ENCODE data around the gene NFIC. TPM values are rescaled to one million over a fixed set of nuclear protein-coding genes. Genes with fewer than 3 reads are reported as not detected.

Gene NFIC
- total RNA-seq, 1 experiment from 2014 or later, result 8.0 TPM

DNA sequence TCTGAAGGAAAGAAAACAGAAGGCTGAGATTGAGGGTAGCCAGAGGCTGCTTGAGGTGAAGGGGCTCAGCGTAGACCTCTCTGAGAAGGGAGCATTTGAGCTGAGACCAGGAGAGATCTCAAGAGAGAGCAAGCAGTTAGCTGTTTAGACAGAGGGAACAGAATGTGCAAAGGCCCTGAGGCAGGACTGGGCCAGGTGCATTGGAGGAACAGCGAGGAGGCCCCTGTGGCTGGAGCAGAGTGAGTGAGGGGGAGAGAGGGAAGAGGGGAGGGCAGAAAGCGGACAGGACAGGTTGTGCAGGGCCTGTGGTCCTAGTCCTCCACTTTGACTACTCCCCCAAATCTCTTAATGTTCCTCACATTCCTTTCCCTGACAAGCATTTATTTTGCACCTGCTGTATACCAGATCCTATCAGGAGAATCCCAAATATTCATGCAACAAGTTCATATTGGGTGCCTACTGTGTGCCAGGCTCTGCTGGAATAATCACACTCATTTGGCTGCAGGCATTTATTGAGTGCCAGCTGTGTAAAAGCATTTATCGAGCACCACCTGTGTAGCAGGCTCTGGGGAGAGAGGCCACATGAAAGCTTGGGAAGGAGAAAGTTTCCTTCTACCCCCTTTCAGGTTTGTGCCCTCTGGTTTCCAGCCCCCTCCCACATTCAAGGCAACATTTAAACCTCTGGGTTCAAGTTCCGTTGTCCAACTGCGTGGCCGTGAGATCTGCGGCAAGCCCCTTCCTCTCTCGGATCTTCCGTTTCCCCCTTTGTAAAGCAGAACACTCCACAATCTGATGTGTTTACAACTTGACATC, 36.5 kb downstream of the NFIC start:
- WGBS (ENCODE audit: extremely low coverage, insufficient read length, low lambda C conversion rate), result no CpG with 5 or more reads among the region's 10 CpGs

More for the DNA sequence above, 36.5 kb downstream of the NFIC start:
- peaks cover 2 to 4% of the 10 kb centered on the region in 2 experiments for H3K9me3 Mint-ChIP-seq
- Histone ChIP-seq H3K4me1 (ENCODE audit: insufficient read depth, low read length) (no peaks in the 10 kb centered on the region), H3K56ac (ENCODE audit: insufficient read length, low read depth, low read length) (no peak overlapping the region), H3K18ac (ENCODE audit: insufficient read length, low read depth, low read length) (no peak overlapping the region), H2BK5ac (ENCODE audit: insufficient read length, low read length) (no peak overlapping the region), H2BK15ac (ENCODE audit: low read depth, low read length) (no peak overlapping the region), H3K9me3 (ENCODE audit: control insufficient read depth, low read depth, low read length) (no peaks in the 10 kb centered on the region), H4K20me1 (ENCODE audit: control insufficient read depth, insufficient read depth, insufficient read length) (no peaks in the 10 kb centered on the region), H2AK5ac (ENCODE audit: insufficient read length, low read length) (no peak overlapping the region), H3K27me3 (ENCODE audit: insufficient read depth, low read length) (no peaks in the 10 kb centered on the region), H3K79me2 (ENCODE audit: insufficient read depth, low read length) (no peaks in the 10 kb centered on the region), H2BK20ac (ENCODE audit: low read depth, low read length, poor library complexity, severe bottlenecking) (no peak overlapping the region), H4K5ac (ENCODE audit: insufficient read length, low read depth, low read length) (no peak overlapping the region), H3K4ac (ENCODE audit: low read depth, low read length) (no peak overlapping the region), H3K23me2 (ENCODE audit: insufficient read length, low read depth, low read length, poor library complexity, severe bottlenecking) (no peaks in the 10 kb centered on the region), H3K9ac (ENCODE audit: extremely low read depth, insufficient read length, low read length) (no peak overlapping the region), H2BK12ac (ENCODE audit: insufficient read length, low read depth, low read length) (no peak overlapping the region), H3T11ph (ENCODE audit: low read length) (no peak overlapping the region), H4K91ac (ENCODE audit: insufficient read length, low read depth, low read length) (no peak overlapping the region), H2BK120ac (ENCODE audit: low read depth, low read length, poor library complexity, severe bottlenecking) (no peak overlapping the region), H3K23ac (ENCODE audit: insufficient read length, low read depth, low read length) (no peak overlapping the region), H3K4me2 (ENCODE audit: insufficient read depth, insufficient read length, low read length) (no peak overlapping the region), H3K79me1 (ENCODE audit: insufficient read depth, low read depth, low read length, poor library complexity, severe bottlenecking) (no peaks in the 10 kb centered on the region), H4K8ac (replicated peaks; ENCODE audit: insufficient read length, low read depth, low read length) (no peak overlapping the region), H3K14ac (ENCODE audit: insufficient read depth, low read length) (no peak overlapping the region), H2AFZ (ENCODE audit: low read length) (no peak overlapping the region), H3K27ac (ENCODE audit: insufficient read length, low read depth, low read length) (no peak overlapping the region)
- peaks cover 6 to 10% of the 10 kb centered on the region in 2 experiments for H3K4me1 Mint-ChIP-seq
- H3K36me3 Mint-ChIP-seq (ENCODE audit: insufficient read depth in 1 of 3, low read depth in 3 of 3), result no peaks in the 10 kb centered on the region; a peak in 2 of 7 replicates
- H3K27ac Mint-ChIP-seq, result no peak overlapping the region
- H3K27me3 Mint-ChIP-seq (ENCODE audit: low read depth), result peaks cover 31% of the 10 kb centered on the region
- no peak for DNase-seq
- TF ChIP-seq, protein P1, sequence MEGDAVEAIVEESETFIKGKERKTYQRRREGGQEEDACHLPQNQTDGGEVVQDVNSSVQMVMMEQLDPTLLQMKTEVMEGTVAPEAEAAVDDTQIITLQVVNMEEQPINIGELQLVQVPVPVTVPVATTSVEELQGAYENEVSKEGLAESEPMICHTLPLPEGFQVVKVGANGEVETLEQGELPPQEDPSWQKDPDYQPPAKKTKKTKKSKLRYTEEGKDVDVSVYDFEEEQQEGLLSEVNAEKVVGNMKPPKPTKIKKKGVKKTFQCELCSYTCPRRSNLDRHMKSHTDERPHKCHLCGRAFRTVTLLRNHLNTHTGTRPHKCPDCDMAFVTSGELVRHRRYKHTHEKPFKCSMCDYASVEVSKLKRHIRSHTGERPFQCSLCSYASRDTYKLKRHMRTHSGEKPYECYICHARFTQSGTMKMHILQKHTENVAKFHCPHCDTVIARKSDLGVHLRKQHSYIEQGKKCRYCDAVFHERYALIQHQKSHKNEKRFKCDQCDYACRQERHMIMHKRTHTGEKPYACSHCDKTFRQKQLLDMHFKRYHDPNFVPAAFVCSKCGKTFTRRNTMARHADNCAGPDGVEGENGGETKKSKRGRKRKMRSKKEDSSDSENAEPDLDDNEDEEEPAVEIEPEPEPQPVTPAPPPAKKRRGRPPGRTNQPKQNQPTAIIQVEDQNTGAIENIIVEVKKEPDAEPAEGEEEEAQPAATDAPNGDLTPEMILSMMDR (conservative IDR thresholded peaks at IDR 0.05), result no peak
- no peak overlapping the region for H3K4me3 Mint-ChIP-seq
